SIG-M5 treated with dmso at 0.1 percent for 504 hours (cell line): ENCODE data around the gene ZNF394.

Experiments used
- DNase-seq: peaks from one replicate; lab custom pipeline; 2025; ENCODE audit not compliant: unreplicated experiment; lab: John Stamatoyannopoulos, UW

Gene ZNF394

GRCh38 chr7:99497766-99498545, 2.1 kb downstream of the ZNF394 start:
- peak; percentile 41 for DNase-seq

- no peak for DNase-seq
Observed at GRCh38 chr7:99493823-99494222, 6.3 kb downstream of the ZNF394 start.

- DNase-seq, result no peak
Observed at GRCh38 chr7:99490878-99491277, 9.2 kb downstream of the ZNF394 start.

GRCh38 chr7:99489235-99489634, 10.8 kb downstream of the ZNF394 start:
- no peak for DNase-seq

DNA sequence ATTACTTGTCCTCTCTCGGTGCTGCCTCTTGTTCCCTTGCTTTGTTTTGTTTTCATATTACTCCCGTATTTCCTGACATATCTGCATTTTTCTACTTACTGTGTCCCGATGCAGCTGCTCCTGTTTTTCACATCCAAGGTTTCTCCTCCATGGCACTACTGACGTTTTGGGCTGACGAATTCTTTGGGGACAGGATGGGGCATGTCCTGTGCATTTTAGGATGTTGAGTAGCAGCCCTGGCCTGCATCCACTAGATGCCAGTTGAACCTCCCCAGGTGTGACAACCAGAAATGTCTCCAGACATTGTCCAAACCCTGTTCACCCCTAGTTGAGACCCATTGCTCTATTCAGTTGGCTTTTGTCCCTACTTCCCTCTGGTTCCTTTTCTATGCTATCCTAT, 15.0 kb downstream of the ZNF394 start:
- DNase-seq, result no peak

DNA sequence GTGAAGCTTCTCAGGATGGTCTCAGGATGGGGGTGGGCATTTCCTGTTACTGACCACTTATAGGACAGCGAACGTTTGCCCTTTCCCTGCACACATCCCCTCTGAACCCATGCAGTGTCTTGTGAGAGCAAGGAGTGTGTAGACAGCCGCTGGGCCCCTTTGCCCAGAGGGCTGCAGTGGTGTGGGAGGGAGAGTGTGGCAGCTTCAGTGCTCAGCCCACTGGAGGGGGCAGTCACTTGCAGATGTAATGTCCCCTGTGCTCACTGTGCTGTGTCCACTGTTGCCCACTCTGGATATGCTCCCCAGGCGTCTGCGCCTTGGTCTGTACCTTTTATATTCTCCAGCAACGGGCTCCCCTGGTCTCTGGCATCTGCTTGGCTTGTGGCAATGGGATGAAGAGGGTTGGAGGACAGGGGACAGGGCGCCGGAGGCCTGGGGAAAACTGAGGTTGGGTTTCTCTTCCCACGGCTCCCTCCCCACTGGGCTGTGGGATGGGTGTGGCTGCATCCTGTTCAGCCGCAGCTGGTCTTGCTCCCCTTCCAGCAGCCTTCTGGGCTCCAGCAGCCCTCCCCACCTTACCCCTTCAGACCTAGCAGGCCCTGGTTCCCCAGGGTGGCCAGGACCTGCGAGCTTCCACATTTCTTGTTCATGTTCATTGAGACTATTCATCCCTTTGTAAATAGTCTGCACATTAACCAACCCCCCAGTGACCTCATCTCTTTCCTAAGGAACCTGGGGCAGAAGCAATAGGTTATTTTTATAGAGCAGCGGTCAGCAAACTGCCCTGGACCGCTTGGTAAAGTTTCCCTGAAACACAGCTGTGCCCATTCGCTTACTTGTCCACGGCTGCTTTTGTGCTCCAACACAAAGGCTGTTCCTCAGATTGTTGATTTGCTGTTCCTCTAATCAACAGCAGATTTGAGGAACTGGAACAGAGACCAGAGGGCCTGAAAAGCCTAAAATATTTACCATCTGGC, 21.3 kb downstream of the ZNF394 start:
- no peak for DNase-seq

DNA sequence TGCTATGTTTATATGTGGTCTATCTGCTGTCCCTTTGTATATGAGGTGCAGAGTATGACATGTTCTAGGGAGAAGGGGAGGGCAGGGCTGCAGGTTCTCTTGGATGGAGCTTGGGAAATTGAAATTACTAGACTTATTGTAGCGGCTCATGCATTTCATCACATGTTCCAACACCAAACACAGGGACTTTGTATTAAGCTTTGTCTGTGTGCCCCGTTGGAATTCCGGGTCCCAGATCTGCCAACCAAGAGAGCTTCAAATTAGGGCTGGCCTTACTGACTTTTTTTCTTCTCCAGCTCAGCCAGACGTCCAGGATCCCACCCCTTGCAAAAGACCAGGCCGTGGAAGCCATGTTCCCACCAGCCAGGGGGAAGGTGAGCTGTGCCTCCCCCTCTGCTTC, 24.0 kb downstream of the ZNF394 start:
- DNase-seq, result no peak

DNA sequence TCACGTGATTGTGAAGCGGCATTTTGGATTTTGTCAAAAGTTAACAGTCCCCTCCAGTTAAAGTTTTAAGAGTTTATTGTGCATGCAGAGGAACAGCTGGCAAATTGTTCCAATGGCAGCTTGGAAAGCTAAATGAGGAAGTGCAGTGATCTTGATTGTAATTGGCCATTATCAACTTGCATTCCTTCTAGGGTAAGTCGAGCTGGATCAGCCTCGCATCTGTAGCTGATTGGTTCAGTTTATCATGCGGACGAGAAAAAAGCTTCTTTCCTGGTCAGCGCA, 26.8 kb downstream of the ZNF394 start:
- DNase-seq, result peak; percentile 88

DNA sequence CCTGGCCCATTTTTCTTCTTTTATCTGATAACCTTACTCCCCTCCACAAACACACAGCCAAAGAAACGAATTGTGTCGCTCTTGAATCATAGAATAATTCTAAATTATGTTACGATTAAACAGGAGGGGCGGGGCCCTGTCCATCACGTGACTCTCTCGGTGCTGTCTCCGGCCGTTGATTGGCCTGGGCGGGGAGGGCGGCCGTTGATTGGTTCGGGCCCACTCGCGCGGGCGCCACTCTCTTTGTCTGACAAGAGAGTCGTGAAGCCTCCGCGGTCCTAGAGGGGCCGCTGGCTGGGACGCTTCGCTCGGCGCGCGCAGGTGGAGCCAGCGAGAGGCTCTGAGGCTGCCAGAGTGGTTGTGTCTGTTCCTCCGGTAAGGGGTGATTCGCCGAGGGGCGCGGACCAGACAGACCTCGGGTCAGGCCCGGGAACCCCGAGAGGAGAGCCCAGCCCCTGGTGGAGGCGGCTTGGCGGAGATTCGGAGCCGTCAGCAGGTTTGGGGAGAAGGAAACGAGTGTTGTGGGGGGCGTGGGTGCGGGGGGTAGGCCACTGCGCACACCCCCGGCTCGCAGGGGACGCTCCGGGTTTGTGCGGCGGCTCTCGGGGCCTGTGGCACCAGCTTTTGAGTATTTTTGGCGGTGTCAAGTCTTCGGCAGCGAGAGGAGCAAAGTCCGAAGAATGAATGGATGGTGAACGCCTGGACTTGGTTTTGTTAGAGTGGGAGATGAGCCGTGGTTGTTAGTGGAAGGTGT, 27.3 kb downstream of the ZNF394 start, which contains the start of gene ZNF789:
Gene ZNF789, plus strand, starts transcription at position 330 of the 754 bp plus-strand sequence. CDS start 3,567 bp downstream, outside the sequence.
- peak; percentile 92 for DNase-seq

DNA sequence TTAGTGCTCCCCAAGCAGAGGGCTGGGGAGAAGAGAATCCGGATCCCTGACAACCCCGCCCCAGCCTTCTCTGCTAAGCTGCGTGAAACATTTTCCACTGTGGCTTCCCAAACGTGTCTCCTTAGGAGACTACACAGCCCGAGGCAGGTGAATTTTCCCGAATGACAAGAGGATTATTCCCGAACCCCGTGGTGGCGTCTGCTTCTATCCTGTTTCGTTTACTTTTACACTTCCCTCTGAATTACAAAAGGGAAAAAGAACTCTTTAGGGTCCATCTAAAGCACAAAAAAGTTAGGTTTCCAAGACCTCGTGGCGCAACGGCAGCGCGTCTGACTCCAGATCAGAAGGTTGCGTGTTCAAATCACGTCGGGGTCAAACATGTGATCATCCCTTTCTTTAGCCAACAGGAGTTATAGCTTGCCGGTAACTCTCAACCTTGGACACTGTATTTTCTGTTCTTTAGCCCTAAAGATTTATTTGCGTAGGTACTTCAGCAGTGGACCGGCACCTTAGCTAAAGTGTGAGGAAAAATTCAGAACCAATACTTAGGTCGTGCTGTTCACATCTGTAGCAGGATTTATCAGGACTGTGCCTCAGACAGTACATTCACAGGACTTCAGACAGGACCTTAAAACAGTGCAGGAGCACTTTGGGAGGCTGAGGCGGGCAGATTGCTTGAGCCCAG, 30.6 kb downstream of the ZNF394 start:
- no peak for DNase-seq

- no peak for DNase-seq
Observed at GRCh38 chr7:99468336-99468918, 31.7 kb downstream of the ZNF394 start.

GRCh38 chr7:99465421-99465768, 34.7 kb downstream of the ZNF394 start:
- no peak for DNase-seq

DNA sequence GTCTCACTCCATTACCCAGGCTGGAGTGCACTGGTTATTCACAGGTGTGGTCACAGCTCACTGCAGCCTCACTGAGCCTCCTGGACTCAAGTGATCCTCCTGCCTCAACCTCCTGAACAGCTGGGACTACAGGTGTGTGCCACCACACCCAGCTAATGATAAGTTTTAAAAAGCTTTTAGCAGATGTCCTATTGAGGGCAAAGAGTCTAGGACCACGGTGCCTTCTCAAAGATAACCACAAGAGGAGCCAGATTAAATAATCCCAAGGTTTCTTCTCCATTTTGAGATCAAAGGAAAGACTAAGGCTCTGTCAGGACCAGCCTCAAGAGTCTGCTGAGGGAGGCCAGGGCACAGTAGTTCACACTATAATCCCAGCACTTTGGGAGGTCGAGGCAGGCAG, 38.9 kb downstream of the ZNF394 start:
- no peak for DNase-seq

- no peak for DNase-seq
Observed at GRCh38 chr7:99460651-99461050, 39.4 kb downstream of the ZNF394 start.

- DNase-seq, result peak; percentile 58
Observed at GRCh38 chr7:99459087-99459486, 41.0 kb downstream of the ZNF394 start.

DNA sequence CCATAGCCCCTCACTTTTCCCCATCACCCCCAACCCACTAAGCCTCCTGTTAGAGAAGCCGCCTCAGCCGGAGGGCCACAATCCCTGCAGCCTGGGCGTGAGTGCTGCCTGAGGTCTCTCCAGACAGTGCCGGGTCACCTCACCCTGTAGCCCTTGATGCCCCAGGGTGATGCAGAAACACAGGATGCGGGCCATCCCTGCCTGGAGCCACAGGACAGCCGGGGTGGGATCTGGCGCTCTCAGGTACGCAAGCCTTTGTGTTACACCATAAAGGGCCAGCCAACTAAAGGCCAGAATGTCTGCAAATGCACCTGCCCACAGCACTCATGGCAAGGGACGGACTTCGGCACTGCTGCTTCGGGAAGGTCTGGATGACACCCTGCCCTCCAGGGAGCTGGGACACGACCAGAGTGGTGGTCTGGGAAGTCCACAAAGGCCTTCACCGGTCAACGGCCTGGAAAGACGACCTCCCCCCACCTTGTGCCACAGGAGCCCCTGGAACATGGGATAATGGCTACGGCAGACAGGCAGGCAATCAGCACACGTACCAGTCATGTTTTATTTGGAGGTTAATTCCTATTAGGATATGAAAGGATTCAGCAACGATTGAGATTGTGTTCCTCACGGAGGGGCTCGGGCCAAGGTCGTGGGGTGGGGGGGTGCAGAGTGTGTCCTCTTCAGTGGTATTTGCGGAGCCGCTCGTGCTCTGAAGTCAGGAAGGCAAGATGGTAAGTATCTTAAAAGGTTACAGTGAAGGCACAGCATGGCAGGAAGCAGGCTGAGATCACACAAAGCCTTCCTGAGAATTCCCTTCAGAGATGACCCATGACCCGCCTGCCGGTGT, 42.2 kb downstream of the ZNF394 start:
- DNase-seq, result no peak

DNA sequence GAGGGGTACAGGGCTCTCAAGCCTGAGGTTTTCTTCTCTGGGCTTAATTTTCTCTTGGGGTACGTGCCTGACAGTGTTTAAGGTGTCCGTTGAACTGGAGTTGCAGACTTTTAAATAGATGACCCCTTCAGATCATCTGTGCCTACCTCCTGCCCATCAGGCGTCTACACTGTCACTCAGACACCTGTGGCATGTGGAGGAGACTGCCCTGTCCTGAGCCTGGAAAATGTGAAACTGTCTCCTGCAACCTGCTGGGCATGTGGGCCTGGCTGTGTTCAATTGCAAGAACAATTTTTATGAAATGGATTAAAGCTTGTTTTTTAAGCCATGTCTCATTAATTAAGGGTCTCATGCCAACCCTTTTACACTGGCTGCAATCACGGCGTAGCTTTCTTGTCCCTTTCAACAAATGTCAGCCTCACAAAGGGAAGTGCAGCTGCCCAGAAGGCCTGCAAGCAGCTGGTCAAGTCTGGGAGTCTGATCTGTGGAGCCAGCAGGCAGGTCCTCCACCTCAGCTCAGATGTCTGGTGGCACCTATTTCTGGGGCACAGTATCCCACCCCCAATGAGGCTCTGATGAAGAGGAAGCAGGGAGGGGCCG, 42.9 kb downstream of the ZNF394 start:
- no peak for DNase-seq

- DNase-seq, result no peak
Observed at GRCh38 chr7:99456288-99456687, 43.8 kb downstream of the ZNF394 start.

GRCh38 chr7:99455874-99456273, 44.2 kb downstream of the ZNF394 start:
- DNase-seq, result no peak
